T-helper 9 cell (primary cell): ENCODE measurements around the gene TARBP1.

Experiments
- DNase-seq: peaks from one replicate; pipeline ENCODE4 v3.0.0-alpha.2; 2020

Gene TARBP1

DNA sequence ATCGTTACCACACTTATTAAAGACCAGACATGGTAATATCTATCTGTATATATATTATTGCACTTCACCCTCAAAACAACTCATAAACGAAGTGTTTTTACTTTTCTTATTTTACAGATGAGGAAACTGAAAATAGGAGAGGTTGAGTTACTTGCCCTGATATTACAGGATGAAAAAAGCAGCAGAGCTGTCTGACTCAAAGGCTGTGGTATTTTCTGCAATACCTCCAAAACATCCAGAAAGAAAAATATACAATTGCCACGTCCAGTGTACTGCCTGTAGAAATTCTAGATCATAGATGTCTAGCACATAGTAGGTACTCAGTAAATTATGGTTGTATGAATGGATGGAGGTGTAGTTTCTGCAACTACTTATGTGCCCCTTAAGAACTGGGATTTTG, 5.2 kb upstream of the TARBP1 start:
- DNase-seq: no peak

DNA sequence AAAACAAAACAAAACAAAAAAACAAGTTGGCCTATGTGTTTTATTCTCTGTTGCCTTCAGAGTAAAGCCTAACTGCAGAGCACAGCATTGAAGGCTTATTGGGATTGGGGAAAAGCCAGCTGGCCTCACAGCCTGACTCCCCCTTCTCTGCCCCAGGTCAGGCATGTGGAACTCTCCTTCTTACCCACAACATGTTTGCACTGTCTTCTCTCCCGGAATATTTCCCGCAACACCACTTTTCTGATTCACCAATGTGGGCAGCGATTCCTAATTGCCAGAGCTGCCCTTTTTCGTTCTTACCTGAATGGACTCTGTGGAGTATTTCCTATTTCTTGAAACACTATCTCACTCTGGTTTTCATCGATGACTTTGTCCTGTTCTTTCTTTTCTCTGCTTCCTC, 2.8 kb upstream of the TARBP1 start:
- DNase-seq: no peak

DNA sequence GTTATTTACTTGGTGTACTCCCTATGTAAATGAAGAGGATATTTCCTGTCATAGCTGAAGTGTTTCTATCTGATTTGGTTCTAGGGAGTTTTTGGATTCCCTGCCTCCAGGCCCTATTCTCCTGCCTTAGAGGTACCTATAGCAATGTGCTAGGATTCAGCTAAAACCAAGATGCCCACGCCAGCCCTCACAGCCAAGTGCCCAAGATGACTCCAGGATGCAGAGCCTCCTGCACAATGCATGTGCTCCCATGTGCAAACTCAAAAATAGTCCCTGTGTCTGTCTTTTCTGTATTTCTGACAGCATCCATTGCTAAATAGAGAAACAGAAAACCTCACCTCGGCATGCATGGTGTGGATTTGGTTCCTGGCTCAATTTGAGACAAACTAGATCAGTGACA, 887 bp upstream of the TARBP1 start:
- DNase-seq: no peak

DNA sequence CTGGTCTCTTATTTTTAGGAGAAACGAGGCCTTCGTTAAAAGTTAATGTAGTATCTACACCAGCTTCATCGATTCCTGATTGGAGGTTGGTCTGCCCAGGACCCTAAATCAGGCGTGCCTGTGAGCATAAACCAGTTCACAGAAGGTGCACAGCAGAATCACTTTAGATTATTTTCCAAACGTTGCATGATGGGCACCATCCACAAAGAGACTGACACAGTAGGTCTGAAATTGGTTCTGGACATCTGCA, 256 bp upstream of the TARBP1 start:
- no peak for DNase-seq

DNA sequence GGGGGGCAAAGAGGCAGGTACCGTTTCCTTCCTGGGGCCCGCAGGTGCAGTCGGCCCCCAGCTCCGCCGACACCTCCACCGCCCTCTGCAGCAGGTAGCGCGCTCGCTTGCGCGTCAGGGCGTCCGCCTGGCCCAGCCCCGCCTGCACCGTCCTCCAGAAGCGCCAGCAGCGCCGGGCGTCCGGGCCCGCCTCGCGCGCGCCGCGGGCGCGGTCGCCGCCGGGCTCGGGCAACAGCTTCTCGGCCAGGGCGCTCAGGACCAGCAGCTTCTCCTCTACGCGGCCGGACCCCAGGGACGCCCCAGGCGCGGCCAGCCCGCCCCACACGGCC, 863 bp downstream of the TARBP1 start:
- DNase-seq: peak; percentile 52

DNA sequence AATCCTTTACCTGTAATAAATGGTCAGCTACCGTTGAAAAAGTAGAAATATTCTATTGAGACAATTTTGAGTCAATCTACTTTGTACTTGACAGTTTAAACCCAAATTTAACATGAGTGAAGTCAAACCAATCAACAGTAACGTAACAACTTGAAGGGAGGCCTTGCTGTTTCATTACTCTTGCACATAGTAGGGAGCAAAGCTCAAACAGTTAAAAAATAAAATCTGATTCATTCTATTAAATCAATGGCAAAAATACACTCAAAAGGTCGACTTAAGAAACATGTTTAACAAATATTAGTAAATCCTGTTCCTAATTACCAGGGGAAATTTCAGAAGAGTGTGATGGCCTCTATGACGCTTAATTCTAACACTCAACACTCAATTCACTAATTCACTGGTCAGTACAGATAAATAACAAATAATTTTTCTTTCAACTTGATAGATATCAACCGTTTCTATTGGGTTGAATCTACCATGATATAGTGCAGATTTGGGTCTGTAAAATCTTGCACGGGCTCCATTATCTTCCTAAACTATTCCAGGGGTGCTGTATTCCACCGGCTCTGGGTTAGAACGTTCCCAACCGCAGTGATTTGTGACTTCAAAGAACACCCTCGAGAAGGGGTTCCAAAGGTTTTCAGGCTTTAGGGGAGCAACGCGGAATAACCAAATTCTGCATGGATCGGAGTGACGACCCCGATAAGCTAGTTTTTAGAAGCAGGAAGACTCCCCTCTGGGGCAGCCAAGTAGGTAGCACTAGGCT, 1.4 kb downstream of the TARBP1 start:
- no peak for DNase-seq

DNA sequence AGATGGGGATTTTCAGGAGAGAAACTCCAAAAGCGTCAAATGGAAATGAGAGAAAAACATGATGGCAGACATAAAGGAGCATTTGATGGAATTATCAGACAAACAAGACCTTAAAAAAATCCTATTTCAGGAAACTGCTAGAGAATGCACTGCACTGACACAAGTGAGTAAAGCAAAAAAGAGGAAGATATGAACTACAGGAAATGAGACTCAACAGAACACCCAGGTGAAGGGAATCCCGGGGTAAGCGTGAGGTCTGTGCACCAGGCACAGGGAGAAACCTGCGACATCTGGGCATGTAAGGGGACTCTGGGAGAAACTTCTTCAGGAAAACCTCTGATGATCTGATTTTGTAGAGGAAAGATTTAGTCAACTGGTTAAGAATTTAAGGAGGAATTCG, 2.8 kb downstream of the TARBP1 start:
- DNase-seq: no peak

DNA sequence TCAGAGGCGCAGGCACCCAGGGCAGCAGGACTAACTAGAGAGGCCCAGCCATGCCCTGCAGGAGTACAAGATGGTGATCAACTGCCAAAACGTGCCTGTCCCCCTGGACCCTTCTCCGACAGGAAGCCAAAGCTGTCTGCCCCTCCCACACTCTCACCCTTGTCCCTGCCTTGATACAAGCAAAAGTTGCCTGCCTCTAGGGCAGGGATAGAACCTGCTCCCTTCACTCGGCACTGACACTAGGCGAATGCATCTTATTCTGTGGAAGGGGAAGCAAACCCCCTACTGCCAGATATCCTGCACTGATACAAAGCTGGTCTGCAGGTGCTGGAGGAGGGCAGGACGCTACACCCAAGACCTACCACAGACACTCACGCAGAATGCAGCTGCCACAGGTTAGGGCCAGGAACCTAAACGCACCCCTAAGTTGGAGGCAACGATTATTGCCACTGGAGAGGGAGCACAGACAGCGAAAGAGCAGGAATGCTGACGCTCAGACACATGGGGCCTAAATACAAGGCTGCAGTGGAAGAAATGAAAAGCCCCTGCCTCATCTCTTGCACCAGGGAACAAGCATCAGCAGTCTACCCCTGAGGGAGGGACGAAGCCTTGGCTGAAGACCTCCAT, 3.7 kb downstream of the TARBP1 start:
- DNase-seq: no peak

DNA sequence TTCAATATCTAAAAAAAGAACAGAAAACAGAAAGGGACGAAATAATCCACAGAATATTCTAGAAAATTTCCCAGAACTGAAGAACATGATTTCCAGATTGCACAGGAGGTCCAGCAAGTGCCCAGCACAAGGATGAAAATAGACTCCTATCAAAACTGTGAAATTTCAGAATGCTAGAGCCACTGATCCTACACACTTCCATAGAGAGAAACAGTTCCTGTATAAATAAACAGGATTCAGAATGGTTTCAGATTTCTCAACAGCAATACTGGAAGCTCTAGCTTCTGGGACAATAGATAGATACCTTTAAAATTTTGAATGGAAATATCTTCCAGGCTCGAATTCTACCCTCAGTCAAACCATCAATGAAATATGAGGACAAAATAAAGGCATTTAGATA, 4.6 kb downstream of the TARBP1 start:
- no peak for DNase-seq

DNA sequence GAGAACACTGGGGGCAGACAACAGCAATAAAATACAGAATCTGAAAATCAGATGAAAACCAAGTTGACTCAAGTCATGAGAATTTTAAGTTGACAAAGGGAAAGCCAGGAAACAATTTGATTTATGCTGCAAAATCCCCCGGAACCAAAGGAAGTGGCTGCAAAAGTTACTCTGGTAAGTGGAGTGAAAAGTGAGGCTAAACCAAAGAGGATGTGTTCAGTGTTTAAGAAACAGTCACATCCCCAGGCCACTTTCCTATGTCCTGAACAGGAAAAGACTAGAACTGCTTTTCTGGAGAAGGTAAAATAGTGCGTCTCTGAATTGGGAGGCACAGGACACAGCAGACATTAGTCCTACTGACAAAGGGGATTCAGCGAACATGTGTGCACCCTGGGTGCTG, 5.9 kb downstream of the TARBP1 start:
- DNase-seq: no peak

DNA sequence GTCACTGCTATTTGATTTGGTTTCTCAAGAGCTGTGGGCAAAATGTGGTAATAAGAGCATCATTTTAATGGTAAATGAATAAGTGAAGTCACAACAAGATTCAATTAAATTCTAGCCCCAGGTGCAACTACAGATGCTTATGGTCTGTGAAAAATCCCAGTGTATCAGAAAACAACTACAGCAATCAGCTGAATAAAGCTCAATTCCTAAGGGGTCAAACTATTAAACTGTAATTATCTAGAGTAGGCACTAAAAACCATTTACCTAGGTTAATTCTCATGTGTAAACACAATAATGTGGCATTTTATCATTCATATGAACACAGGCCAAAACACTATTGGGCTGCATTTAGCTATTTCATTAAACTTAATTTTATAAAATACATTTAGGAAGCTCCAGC, 9.6 kb downstream of the TARBP1 start:
- no peak for DNase-seq

DNA sequence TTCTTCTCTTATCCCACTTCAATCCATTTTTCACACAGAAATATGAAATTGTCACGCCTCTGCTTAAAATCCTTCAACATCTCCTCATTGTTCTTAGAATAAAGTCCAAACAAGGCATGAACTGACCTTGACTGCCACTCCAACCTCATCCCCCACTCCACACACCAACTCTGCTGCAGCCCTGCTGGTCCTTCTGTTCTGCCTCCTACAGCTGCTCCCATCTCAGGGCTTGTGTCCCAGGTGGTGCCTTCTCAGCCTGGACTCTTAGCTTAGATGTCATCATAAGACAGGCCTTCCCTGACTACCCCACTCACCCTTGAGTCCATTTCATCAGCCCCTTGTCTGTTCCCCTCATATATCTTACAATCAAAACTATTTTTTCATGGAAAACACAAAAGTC, 10.4 kb downstream of the TARBP1 start:
- DNase-seq: no peak

DNA sequence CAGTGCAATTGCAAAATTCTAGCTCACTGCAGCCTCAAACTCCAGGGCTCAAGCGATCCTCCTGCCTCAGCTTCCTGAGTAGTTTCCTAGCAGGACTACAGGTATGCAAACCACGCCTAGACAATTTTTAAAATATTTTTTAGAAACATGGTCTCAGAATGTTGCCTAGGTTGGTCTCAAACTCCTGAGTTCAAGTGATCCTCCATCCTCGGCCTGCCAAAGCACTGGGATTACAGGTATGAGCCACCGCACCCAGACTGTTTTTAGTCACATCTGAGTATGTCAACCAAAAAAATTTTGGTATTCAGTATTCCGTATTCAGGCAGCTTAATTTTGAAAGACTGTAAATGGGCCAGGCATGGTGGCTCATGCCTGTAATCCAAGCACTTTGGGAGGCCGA, 11.2 kb downstream of the TARBP1 start:
- no peak for DNase-seq

DNA sequence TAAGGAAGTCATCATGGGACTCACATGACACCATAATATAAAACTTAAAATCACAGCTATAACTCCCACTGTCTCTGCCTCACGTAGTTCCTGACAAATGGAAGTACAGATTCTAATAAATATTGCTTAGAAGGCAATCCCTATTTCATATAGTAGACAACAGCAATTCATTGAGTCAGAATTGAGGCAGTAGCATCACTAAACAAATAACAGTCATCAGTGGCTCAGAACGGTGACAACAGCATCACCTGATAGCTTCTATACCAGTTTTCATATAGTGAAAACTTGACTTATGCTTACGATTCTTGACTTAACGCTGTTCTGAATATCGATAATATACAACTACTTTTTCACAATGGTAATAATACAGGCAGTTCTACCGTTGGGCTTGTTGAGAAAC, 12.0 kb downstream of the TARBP1 start:
- DNase-seq: no peak

DNA sequence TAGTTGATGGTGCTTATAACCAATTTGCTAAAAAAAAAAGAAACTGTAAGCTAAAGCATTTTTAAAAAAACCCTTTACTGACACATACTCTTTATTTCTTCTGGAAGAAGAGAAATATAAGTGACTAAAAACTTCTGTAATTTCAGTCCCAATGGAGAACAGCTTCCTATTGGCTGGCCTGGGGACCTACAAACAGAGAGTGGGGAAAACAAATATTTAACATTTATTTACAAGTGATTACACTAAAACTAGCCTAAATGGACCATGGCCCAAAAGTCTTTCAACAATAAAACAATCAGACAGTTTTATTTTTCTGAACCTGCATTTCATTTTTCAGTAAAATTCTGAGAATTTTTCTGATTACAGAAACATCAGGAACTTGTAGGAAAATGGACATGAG, 15.2 kb downstream of the TARBP1 start:
- DNase-seq: no peak

DNA sequence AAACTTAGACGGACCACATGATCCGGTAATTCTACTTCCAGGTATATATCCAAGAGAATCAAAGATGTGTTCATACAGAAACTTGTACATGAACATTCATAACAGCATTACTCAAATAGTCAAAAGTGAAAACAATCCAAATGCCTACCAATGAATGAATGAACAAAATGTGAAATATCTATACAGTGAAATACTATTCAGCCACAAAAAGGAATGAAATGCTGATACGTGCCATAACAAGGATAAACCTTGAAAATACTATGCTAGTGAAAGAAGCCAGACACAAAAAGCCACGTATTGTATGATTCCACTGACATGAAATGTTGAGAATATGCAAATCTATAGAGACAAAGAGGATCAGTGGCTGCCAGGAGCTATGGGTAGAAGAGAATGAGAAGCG, 18.3 kb downstream of the TARBP1 start:
- no peak for DNase-seq

DNA sequence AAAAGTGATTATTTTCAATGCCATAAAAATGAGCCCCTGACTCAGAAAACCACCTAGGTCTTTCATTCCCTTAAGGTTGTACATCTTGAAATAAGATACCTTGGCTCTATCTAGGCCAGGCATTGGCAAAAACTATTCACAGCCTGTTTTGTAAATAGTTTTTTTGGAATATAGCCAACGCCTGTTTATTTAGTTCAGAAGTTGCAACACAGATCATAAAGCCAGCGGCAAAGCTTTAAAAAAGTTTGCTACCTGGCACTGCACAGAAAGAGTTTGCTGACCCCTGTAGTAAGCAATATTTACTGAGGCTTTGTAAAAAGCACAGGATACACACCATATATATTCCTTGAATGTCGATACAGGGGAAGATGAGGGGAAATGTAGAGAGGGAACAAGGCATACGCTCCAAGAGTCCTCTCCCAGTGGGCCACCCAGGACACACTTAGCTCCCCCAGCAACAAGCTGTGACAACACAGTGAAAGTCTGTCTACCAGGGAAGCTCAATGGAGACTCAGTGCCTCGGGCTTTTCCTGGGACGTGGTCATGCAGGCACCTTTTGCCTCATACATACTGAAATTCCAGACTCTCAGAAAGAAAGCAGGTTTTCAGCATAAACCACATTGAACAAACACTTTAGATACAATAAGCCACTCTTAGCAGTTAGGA, 20.5 kb downstream of the TARBP1 start:
- no peak for DNase-seq

DNA sequence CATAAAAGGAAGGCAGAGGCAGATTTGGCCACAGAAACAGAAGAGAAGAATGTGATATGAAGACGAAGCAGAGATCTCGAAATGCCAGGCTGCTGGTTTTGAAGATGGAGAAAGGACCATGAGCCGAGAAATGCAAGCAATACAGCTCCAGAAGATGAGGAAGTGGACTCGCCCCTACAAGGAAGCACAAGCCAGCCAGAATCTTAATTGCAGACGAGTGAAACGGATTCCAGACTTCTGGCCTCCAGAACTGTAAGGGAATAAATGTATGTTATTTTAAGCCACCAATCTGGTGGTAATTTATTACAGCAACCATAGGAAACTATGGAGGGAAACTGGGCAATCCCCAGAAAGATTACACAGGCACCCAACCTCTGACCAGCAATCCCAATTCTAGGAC, 24.1 kb downstream of the TARBP1 start:
- no peak for DNase-seq

DNA sequence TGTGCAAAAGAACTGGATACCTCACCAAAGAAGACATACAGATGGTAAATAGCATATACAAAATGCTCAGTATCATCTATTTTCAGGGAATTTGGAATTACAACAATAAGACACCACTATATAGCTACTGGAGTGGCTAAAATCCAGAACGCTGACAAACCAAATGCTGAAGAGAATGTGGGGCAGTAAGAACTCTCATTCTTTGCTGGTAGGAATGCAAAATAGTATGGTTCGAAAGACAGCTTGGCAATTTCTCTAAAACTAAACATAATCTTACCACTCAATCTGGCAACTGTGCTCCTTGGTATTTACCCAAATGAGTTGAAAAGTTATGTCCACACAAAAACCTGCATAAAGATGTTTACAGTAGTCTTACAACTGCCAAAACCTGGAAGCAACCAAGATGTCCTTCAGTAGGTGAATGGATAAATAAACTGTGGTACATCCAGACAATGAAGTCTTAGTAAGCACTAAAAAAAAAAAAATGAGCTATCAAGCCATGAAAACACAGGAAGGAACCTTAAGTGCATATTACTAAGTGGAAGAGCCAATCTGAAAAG, 26.5 kb downstream of the TARBP1 start:
- no peak for DNase-seq

DNA sequence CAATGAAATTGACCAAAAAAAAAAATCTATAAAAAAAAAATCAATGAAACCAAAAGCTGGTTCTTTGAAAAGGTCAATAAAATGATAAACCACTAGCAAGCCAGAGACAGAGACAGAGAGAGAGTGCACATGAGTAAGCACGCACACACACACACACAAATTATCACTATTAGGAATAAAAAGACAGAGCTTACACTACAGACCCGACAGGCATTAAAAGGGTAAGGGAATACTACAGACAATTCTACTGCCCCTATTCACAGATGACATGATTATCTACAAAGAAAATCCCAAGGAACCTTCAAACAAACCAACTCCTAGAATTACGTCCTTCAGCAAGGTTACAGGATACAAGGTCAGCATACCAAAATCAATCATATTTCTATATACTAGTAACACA, 38.6 kb downstream of the TARBP1 start:
- DNase-seq: no peak

DNA sequence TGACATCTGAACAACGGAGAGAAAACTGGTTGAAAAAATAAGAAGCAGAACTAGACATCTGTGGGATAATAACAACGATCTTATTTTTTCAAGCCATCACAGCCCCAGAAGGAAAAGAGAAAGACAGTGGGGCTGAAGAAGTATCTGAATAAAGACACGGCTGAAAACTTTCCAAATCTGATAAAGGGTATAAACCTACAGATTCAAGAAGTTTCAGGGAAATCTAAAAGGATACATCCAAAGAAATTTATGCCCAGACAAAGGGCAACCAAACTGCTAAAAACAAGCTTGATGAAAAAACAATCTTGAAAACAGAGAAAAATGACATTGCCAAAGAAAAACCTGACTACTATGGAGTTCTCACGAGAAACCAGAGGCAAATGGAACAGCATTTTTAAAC, 40.4 kb downstream of the TARBP1 start:
- no peak for DNase-seq

DNA sequence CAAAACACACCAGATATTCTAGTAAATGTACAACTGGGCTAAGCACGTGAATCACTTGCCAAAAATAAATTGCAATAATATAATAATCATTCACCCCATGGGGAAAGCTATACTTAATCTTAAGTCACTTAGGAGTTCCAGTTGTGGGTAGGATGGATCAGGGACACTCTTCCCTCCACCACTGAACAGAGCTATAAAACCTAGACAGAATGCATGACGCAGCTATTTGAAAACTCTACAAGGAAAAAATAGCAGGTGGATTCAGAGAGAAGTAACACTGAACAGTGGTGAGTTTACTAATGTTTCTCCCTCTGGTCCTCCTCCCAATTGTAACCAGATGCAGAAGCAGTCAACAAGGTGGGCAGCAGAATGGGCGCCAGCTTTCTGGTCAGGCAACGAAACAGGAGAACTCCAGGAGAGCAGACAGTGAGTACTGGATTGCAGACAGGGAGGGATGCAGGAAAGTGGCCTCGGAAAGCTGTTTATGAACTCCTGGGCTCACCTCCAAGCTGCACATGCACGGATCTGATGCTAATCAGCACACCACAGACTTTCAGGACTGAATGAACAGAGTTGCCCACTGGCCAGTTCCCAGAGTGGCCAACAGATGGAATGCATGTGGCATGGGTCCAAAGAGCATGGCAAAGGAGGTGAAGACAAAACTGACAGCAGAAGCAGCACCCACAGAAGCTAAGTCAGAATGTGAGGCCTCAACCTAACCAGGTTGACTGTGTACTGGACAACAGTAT, 41.4 kb downstream of the TARBP1 start:
- no peak for DNase-seq

DNA sequence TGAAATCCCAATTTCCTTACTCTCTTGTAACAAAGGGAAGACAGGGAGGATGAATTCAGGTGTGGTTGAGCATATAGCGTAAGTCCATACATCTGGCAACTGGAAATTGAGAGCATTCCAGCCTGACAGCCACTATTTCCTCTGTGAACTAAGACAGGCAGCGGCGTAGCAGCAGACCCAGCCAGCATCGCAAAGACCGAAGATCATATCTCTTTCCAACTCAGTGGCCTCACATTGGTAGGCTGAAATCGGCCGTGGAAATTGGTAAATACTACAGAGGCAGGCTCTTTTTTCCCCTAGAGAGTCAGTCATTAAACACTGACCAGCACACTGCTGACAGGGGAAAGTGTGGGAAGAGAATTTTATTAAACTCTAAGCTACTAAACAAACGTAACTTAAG, 43.4 kb downstream of the TARBP1 start:
- no peak for DNase-seq

DNA sequence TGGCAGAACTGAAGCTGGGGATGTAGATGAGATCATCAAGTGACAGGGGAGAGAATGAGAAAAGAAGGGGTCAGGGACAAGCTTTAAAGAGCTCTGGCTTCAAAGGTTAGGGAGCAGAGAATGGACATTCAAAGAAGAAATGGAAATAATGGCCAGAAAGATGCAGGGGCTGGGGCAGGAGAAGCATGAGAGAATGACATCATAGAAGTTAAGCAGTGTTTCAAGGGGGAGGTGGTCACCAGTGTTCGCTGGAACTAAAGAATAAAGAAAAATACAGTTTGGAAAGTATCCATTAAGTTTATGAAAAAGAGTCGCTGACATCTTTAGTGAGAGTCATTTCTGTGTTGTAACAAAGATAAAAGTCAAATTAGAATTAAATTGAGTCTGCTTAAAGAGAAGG, 44.3 kb downstream of the TARBP1 start:
- no peak for DNase-seq
